Measurements from ENCODE around the gene CTIF. TPM values are rescaled to one million over a fixed set of nuclear protein-coding genes. Genes with fewer than 3 reads are reported as not detected.

CTIF gene
- total RNA-seq, 4 donors from 2014 or later = 14.1 to 78.2 (median 18.4) TPM

DNA sequence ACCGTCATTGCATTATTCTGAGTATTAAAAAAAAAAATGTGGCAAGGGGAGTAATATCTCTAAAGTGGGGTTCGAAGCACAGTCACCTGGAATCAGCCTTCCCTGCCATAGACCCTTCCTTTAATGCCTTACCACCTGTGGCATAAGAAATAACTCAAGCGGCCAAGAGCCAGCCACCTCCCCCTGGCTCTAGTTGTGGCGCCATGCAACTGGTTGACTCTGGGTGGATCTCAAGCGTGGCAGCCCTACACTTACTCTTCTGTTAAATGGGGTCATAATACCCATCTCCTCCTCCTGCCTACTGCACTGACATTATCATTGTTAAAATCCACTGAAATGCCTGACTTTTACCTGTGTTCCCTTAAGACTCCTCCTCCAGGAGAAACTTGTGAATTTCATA lies 236.1 kb downstream of the CTIF start:
- no peaks in the 10 kb centered on the region for H3K36me3 ChIP-seq

GRCh38 chr18:48775372-48776155 lies 236.7 kb downstream of the CTIF start:
- Histone ChIP-seq H3K4me3 (no peak overlapping the region), H3K27ac (no peak overlapping the region), H3K36me3 (no peaks in the 10 kb centered on the region), H3K9me3 (no peaks in the 10 kb centered on the region), H3K4me1 (peaks cover 3 to 31% (median 17%) of the 10 kb centered on the region in 4 donors), H3K27me3 (no peaks in the 10 kb centered on the region)
- in situ Hi-C loops (cut with MboI; ENCODE audit: low pct_ligation_motif_present in 1 of 4, low pct_unique_long_range_greater_than_20kb in 1 of 4, low sequenced_read_pairs in 3 of 4) (loop anchor here in 2 of 4 donors (10.0 to 25.0 kb wide), 2 partner anchors 139 to 187 kb away; partner anchors contain the start of gene SMAD7 (in 1 of the 2)), intact Hi-C loops (cut with DNase I; ENCODE audit: low total_unique reads) (no loop called here)
- no peak for TF ChIP-seq POLR2AphosphoS5 (IDR thresholded peaks at IDR 0.05)
- DNase-seq = no peak
- WGBS, 2 donors (ENCODE audit: low coverage in 1 of 2) = 87 to 94% methylated on average over 3 to 12 of the region's 12 CpGs

More for the DNA sequence above, 236.1 kb downstream of the CTIF start:
- in situ Hi-C loops (cut with MboI; ENCODE audit: low pct_ligation_motif_present in 1 of 4, low pct_unique_long_range_greater_than_20kb in 1 of 4, low sequenced_read_pairs in 3 of 4) = loop anchor here in 2 of 4 donors (10.0 to 25.0 kb wide), 2 partner anchors 140 to 187 kb away; partner anchors contain the start of gene SMAD7 (in 1 of the 2)
- TF ChIP-seq EP300 (IDR thresholded peaks at IDR 0.05; ENCODE audit: low read depth) = no peak
- no peak for TF ChIP-seq POLR2AphosphoS5 (IDR thresholded peaks at IDR 0.05)
- TF ChIP-seq, protein P1, sequence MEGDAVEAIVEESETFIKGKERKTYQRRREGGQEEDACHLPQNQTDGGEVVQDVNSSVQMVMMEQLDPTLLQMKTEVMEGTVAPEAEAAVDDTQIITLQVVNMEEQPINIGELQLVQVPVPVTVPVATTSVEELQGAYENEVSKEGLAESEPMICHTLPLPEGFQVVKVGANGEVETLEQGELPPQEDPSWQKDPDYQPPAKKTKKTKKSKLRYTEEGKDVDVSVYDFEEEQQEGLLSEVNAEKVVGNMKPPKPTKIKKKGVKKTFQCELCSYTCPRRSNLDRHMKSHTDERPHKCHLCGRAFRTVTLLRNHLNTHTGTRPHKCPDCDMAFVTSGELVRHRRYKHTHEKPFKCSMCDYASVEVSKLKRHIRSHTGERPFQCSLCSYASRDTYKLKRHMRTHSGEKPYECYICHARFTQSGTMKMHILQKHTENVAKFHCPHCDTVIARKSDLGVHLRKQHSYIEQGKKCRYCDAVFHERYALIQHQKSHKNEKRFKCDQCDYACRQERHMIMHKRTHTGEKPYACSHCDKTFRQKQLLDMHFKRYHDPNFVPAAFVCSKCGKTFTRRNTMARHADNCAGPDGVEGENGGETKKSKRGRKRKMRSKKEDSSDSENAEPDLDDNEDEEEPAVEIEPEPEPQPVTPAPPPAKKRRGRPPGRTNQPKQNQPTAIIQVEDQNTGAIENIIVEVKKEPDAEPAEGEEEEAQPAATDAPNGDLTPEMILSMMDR (IDR thresholded peaks at IDR 0.05) = no peak
- TF ChIP-seq POLR2A (IDR thresholded peaks at IDR 0.05) = no peak
- Histone ChIP-seq H3K4me3 (no peak overlapping the region), H3K9me3 (no peaks in the 10 kb centered on the region), H3K27ac (no peak overlapping the region), H3K27me3 (no peaks in the 10 kb centered on the region), H3K4me1 (peaks cover 0 to 25% (median 11%) of the 10 kb centered on the region in 4 donors)
- intact Hi-C loops (cut with DNase I; ENCODE audit: low total_unique reads) = no loop called here
- DNase-seq = no peak
- WGBS, 2 donors (ENCODE audit: low coverage in 1 of 2) = 97% methylated on average over 5 of the region's 5 CpGs; no CpG with 5 or more reads in 1 of the 2 donors

GRCh38 chr18:48776156-48776555 lies 237.3 kb downstream of the CTIF start:
- WGBS, 2 donors (ENCODE audit: low coverage in 1 of 2) = 100% methylated on average over 5 of the region's 5 CpGs; no CpG with 5 or more reads in 1 of the 2 donors
- H3K4me1 ChIP-seq = peaks cover 9 to 37% (median 23%) of the 10 kb centered on the region in 4 donors
- DNase-seq = no peak
- H3K9me3 ChIP-seq = no peaks in the 10 kb centered on the region
- H3K36me3 ChIP-seq = no peaks in the 10 kb centered on the region
- in situ Hi-C loops (cut with MboI; ENCODE audit: low pct_ligation_motif_present in 1 of 4, low pct_unique_long_range_greater_than_20kb in 1 of 4, low sequenced_read_pairs in 3 of 4) (loop anchor here in 2 of 4 donors (10.0 to 25.0 kb wide), 2 partner anchors 139 to 186 kb away; partner anchors contain the start of gene SMAD7 (in 1 of the 2)), intact Hi-C loops (cut with DNase I; ENCODE audit: low total_unique reads) (no loop called here)
- no peak overlapping the region for H3K4me3 ChIP-seq
- no peak overlapping the region for H3K27ac ChIP-seq
- no peaks in the 10 kb centered on the region for H3K27me3 ChIP-seq
- no peak for TF ChIP-seq EP300 (IDR thresholded peaks at IDR 0.05; ENCODE audit: low read depth)
- no peak for TF ChIP-seq POLR2AphosphoS5 (IDR thresholded peaks at IDR 0.05)
- no peak for TF ChIP-seq POLR2A (IDR thresholded peaks at IDR 0.05)
- TF ChIP-seq, protein P1 (IDR thresholded peaks at IDR 0.05) = no peak

DNA sequence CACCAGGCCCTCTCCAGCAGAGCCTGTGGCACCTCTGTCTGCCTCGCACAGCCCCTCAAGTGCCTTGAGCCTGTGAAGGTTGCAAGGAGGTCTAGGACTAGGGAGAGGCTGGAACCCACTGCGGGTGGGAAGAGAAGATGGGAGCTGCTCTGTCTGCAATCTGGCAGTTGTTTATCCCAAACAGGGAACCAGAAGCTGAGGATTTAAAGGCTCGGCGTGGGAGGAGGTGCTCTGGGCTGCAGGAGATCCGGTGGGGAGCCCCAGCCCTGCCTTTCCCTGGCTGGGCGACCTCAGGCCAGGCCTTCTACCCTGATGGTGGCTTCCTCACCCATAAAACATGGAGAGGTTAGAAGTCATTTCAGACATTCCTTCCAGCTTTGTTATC lies 237.8 kb downstream of the CTIF start:
- in situ Hi-C loops (cut with MboI; ENCODE audit: low pct_ligation_motif_present in 1 of 4, low pct_unique_long_range_greater_than_20kb in 1 of 4, low sequenced_read_pairs in 3 of 4) = loop anchor here in 2 of 4 donors (10.0 to 25.0 kb wide), 2 partner anchors 138 to 186 kb away; partner anchors contain the start of gene SMAD7 (in 1 of the 2)
- no peaks in the 10 kb centered on the region for H3K36me3 ChIP-seq
- intact Hi-C loops (cut with DNase I; ENCODE audit: low total_unique reads) = no loop called here
- WGBS, 2 donors (ENCODE audit: low coverage in 1 of 2) = 68% methylated on average over 6 of the region's 6 CpGs; no CpG with 5 or more reads in 1 of the 2 donors
- no peaks in the 10 kb centered on the region for H3K9me3 ChIP-seq
- no peak for DNase-seq
- TF ChIP-seq EP300 (IDR thresholded peaks at IDR 0.05; ENCODE audit: low read depth) (no peak), POLR2A (IDR thresholded peaks at IDR 0.05) (no peak), POLR2AphosphoS5 (IDR thresholded peaks at IDR 0.05) (no peak)
- TF ChIP-seq, protein P1 (IDR thresholded peaks at IDR 0.05) = no peak
- H3K27ac ChIP-seq = no peak overlapping the region
- H3K4me3 ChIP-seq = no peak overlapping the region
- peaks cover 14 to 42% (median 27%) of the 10 kb centered on the region in 4 donors for H3K4me1 ChIP-seq
- H3K27me3 ChIP-seq = no peaks in the 10 kb centered on the region

Data from transverse colon (tissue), 4 donors.